ENCODE data around the gene MTCL1. TPM values are rescaled to one million over a fixed set of nuclear protein-coding genes. Genes with fewer than 3 reads are reported as not detected.

Gene MTCL1
- total and polyA plus RNA-seq, 2 experiments from 2014 or later, result 10.6 to 19.7 TPM

- Histone ChIP-seq H3K27ac (no peak overlapping the region), H2AFZ (no peak overlapping the region), H4K20me1 (ENCODE audit: insufficient read depth, poor library complexity, severe bottlenecking) (no peaks in the 10 kb centered on the region), H3K27me3 (no peaks in the 10 kb centered on the region), H3K4me3 (no peak overlapping the region), H3K4me2 (no peak overlapping the region), H3K4me1 (ENCODE audit: insufficient read depth) (no peaks in the 10 kb centered on the region), H3K9me2 (replicated peaks; ENCODE audit: insufficient read depth) (no peaks in the 10 kb centered on the region), H3K9me3 (ENCODE audit: low read depth) (no peaks in the 10 kb centered on the region), H3K36me3 (replicated peaks; ENCODE audit: insufficient read depth, low read depth) (no peaks in the 10 kb centered on the region), H3K79me2 (peaks cover 68% of the 10 kb centered on the region)
- TF ChIP-seq CTCF (IDR thresholded peaks at IDR 0.05; ENCODE audit: poor library complexity), result no peak
- TF ChIP-seq EZH2phosphoT487 (IDR thresholded peaks at IDR 0.05; ENCODE audit: low read depth, severe bottlenecking, unreplicated experiment), result no peak
- TF ChIP-seq EZH2 (IDR thresholded peaks at IDR 0.05; ENCODE audit: borderline replicate concordance), result no peak
- 49% methylated on average over 8 of the region's 8 CpGs for WGBS (ENCODE audit: low lambda C conversion rate, missing lambda C conversion rate)
- DNase-seq (ENCODE audit: low spot score), result no peak
Measured at GRCh38 chr18:8713691-8714090, 8.3 kb downstream of the MTCL1 start.

GRCh38 chr18:8715599-8715998 is 10.2 kb downstream of the MTCL1 start:
- H3K9me3 ChIP-seq (ENCODE audit: low read depth), result no peaks in the 10 kb centered on the region
- TF ChIP-seq EZH2phosphoT487 (IDR thresholded peaks at IDR 0.05; ENCODE audit: low read depth, severe bottlenecking, unreplicated experiment) (no peak), EZH2 (IDR thresholded peaks at IDR 0.05; ENCODE audit: borderline replicate concordance) (no peak), CTCF (IDR thresholded peaks at IDR 0.05; ENCODE audit: poor library complexity) (no peak)
- no peaks in the 10 kb centered on the region for H3K27me3 ChIP-seq
- H3K4me2 ChIP-seq, result no peak overlapping the region
- no peak overlapping the region for H3K4me3 ChIP-seq
- WGBS (ENCODE audit: low lambda C conversion rate, missing lambda C conversion rate), result 90% methylated on average over 4 of the region's 4 CpGs
- H4K20me1 ChIP-seq (ENCODE audit: insufficient read depth, poor library complexity, severe bottlenecking), result no peaks in the 10 kb centered on the region
- no peaks in the 10 kb centered on the region for H3K9me2 ChIP-seq (replicated peaks; ENCODE audit: insufficient read depth)
- H3K36me3 ChIP-seq (replicated peaks; ENCODE audit: insufficient read depth, low read depth), result no peaks in the 10 kb centered on the region
- no peak overlapping the region for H3K27ac ChIP-seq
- no peak overlapping the region for H2AFZ ChIP-seq
- H3K4me1 ChIP-seq (ENCODE audit: insufficient read depth), result peaks cover 10% of the 10 kb centered on the region
- peaks cover 49% of the 10 kb centered on the region for H3K79me2 ChIP-seq
- DNase-seq (ENCODE audit: low spot score), result no peak

GRCh38 chr18:8717011-8717770 is 11.8 kb downstream of the MTCL1 start:
- Histone ChIP-seq H3K9me2 (replicated peaks; ENCODE audit: insufficient read depth) (no peaks in the 10 kb centered on the region), H3K4me3 (no peak overlapping the region), H3K27me3 (no peaks in the 10 kb centered on the region), H3K36me3 (replicated peaks; ENCODE audit: insufficient read depth, low read depth) (no peaks in the 10 kb centered on the region), H3K4me1 (ENCODE audit: insufficient read depth) (peaks cover 10% of the 10 kb centered on the region), H3K4me2 (peak overlapping the region; percentile 34), H3K9me3 (ENCODE audit: low read depth) (no peaks in the 10 kb centered on the region), H3K27ac (peak overlapping the region; percentile 26), H2AFZ (no peak overlapping the region), H3K79me2 (peaks cover 44% of the 10 kb centered on the region), H4K20me1 (ENCODE audit: insufficient read depth, poor library complexity, severe bottlenecking) (no peaks in the 10 kb centered on the region)
- no peak for DNase-seq (ENCODE audit: low spot score)
- 73% methylated on average over 13 of the region's 13 CpGs for WGBS (ENCODE audit: low lambda C conversion rate, missing lambda C conversion rate)
- TF ChIP-seq EZH2phosphoT487 (IDR thresholded peaks at IDR 0.05; ENCODE audit: low read depth, severe bottlenecking, unreplicated experiment) (no peak), EZH2 (IDR thresholded peaks at IDR 0.05; ENCODE audit: borderline replicate concordance) (no peak), CTCF (IDR thresholded peaks at IDR 0.05; ENCODE audit: poor library complexity) (no peak)

All from hepatocyte (in vitro differentiated cells).